Activated CD8-positive, alpha-beta T cell treated with anti-CD3 and anti-CD28 coated beads for 36 hours (primary cell): Measurements from ENCODE around the gene RPP25L. TPM values are rescaled to one million over a fixed set of nuclear protein-coding genes. Genes with fewer than 3 reads are reported as not detected.

ENCODE experiments used
- ATAC-seq: fragments of 200-7000 bp; cut with Tn5 transposase; one replicate; pipeline ENCODE4 v1.10.0; 2021; ENCODE audit warnings: mild to moderate bottlenecking, moderate library complexity
- CTCF ChIA-PET: fragments of 350-600 bp; sonication (Branson Sonifier 250); formaldehyde crosslinking; loops from one replicate; lab custom pipeline; 2021; ENCODE audit warnings: antibody characterized with exemption; lab: Charles Lee
- POLR2A ChIA-PET: fragments of 350-600 bp; sonication (Branson Sonifier 250); formaldehyde crosslinking; loops from one replicate; lab custom pipeline; 2021; ENCODE audit warnings: antibody characterized with exemption; lab: Charles Lee
- DNase-seq: peaks from one replicate; pipeline ENCODE4 v3.0.0-alpha.2; 2020
- H3K27ac Mint-ChIP-seq: one replicate; pipeline ENCODE4 v1.8.0; 2021; ENCODE audit warnings: mild to moderate bottlenecking, mixed read lengths
- H3K27me3 Mint-ChIP-seq: one replicate; pipeline ENCODE4 v1.8.0; 2021; ENCODE audit warnings: mixed read lengths
- H3K36me3 Mint-ChIP-seq: one replicate; pipeline ENCODE4 v1.8.0; 2021; ENCODE audit warnings: low read depth, mixed read lengths
- H3K4me1 Mint-ChIP-seq: one replicate; pipeline ENCODE4 v1.8.0; 2021; ENCODE audit warnings: low read depth, mixed read lengths
- H3K4me3 Mint-ChIP-seq: one replicate; pipeline ENCODE4 v1.8.0; 2021; ENCODE audit warnings: mild to moderate bottlenecking, moderate library complexity, mixed read lengths
- H3K9me3 Mint-ChIP-seq: one replicate; pipeline ENCODE4 v1.8.0; 2021; ENCODE audit warnings: mixed read lengths
- CTCF ChIP-seq: fragments of 200-600 bp; IDR thresholded peaks from one replicate; pipeline ENCODE4 v1.8.0; 2022; ENCODE audit warnings: antibody characterized with exemption, mild to moderate bottlenecking
- intact Hi-C: fragments of 100-400 bp; cut with micrococcal nuclease; formaldehyde crosslinking; loops from one replicate; pipeline ENCODE4 v1.10.0; 2022
- total RNA-seq, 2 experiments: library from RNA; stranded (reverse); gene quantifications; one replicate each; pipeline ENCODE4 v1.2.3, GENCODE V29; 2021

Gene RPP25L
- total RNA-seq, 2 experiments from 2014 or later: 37.9 to 38.7 TPM

GRCh38 chr9:34635556-34635955, 23.7 kb upstream of the RPP25L start:
- Mint-ChIP-seq H3K4me3 (peak overlapping the region; percentile 94), H3K36me3 (peaks cover 23% of the 10 kb centered on the region), H3K27me3 (peaks cover under 1% of the 10 kb centered on the region), H3K27ac (no peak overlapping the region), H3K4me1 (peaks cover 35% of the 10 kb centered on the region), H3K9me3 (no peaks in the 10 kb centered on the region)
- POLR2A ChIA-PET: interaction anchor here (0.8 to 7.3 kb wide), 7 partner anchors 10 to 1309 kb away, joined by 4 to 63 read pairs (median 28); partner anchors contain the start of genes DCTN3, GALT and RPP25L
- ATAC-seq (no peak), DNase-seq (no peak)
- intact Hi-C loops: loop anchor here (2.0 kb wide), 1 partner anchor 23 kb away; the partner anchor contains the start of gene RPP25L
- CTCF ChIA-PET: interaction anchor here (1.0 to 8.4 kb wide), 6 partner anchors 11 to 66 kb away, joined by 6 to 142 read pairs (median 86); partner anchors contain the start of genes DCTN3, GALT and RPP25L
- no peak for TF ChIP-seq CTCF

- Mint-ChIP-seq H3K9me3 (no peaks in the 10 kb centered on the region), H3K4me1 (peaks cover 35% of the 10 kb centered on the region), H3K4me3 (no peak overlapping the region), H3K36me3 (peaks cover 23% of the 10 kb centered on the region), H3K27me3 (peaks cover 6% of the 10 kb centered on the region), H3K27ac (no peak overlapping the region)
- no peak for DNase-seq
- ChIA-PET POLR2A (interaction anchor here (1.4 to 7.3 kb wide), 5 partner anchors 13 to 30 kb away, joined by 5 to 63 read pairs (median 35); partner anchors contain the start of genes DCTN3, GALT and RPP25L), CTCF (interaction anchor here (0.8 to 8.4 kb wide), 23 partner anchors 12 to 460 kb away, joined by 3 to 142 read pairs (median 4); partner anchors contain the start of genes CCL27, CNTFR, DCTN3 and GALT)
- ATAC-seq: no peak
- no peak for TF ChIP-seq CTCF
- intact Hi-C loops: loop anchor here (2.0 kb wide), 1 partner anchor 22 kb away; the partner anchor contains the start of gene RPP25L
Measured at GRCh38 chr9:34634551-34635248, 22.8 kb upstream of the RPP25L start.

GRCh38 chr9:34633851-34634550, 22.1 kb upstream of the RPP25L start:
- Mint-ChIP-seq H3K4me3 (no peak overlapping the region), H3K4me1 (peaks cover 40% of the 10 kb centered on the region), H3K27me3 (peaks cover 11% of the 10 kb centered on the region), H3K36me3 (peaks cover 23% of the 10 kb centered on the region), H3K27ac (no peak overlapping the region), H3K9me3 (no peaks in the 10 kb centered on the region)
- peak; percentile 29 for ATAC-seq
- POLR2A ChIA-PET: interaction anchor here (1.4 to 7.3 kb wide), 4 partner anchors 13 to 22 kb away, joined by 5 to 63 read pairs (median 47); partner anchors contain the start of genes DCTN3, GALT and RPP25L
- intact Hi-C loops: loop anchor here (2.0 kb wide), 1 partner anchor 21 kb away; the partner anchor contains the start of gene RPP25L
- peak; percentile 87 for TF ChIP-seq CTCF
- DNase-seq: peak; percentile 75
- CTCF ChIA-PET: interaction anchor here (0.6 to 8.4 kb wide), 24 partner anchors 11 to 461 kb away, joined by 3 to 142 read pairs (median 4); partner anchors contain the start of genes CCL27, CNTFR, DCTN3 and GALT

- H3K4me3 Mint-ChIP-seq: no peak overlapping the region
- peaks cover 16% of the 10 kb centered on the region for H3K27me3 Mint-ChIP-seq
- H3K36me3 Mint-ChIP-seq: peaks cover 23% of the 10 kb centered on the region
- no peak for ATAC-seq
- TF ChIP-seq CTCF: no peak
- ChIA-PET CTCF (interaction anchor here (0.6 to 8.4 kb wide), 15 partner anchors 10 to 255 kb away, joined by 3 to 142 read pairs (median 10); partner anchors contain the start of genes CNTFR, DCTN3, GALT and RPP25L), POLR2A (interaction anchor here (1.4 to 7.3 kb wide), 4 partner anchors 13 to 21 kb away, joined by 5 to 63 read pairs (median 47); partner anchors contain the start of genes DCTN3, GALT and RPP25L)
- no peak for DNase-seq
- no peaks in the 10 kb centered on the region for H3K9me3 Mint-ChIP-seq
- peaks cover 37% of the 10 kb centered on the region for H3K4me1 Mint-ChIP-seq
- intact Hi-C loops: no loop called here
- no peak overlapping the region for H3K27ac Mint-ChIP-seq
Measured at GRCh38 chr9:34633166-34633565, 21.3 kb upstream of the RPP25L start.
